Measurements from ENCODE around the gene FRMPD4. TPM values are rescaled to one million over a fixed set of nuclear protein-coding genes. Genes with fewer than 3 reads are reported as not detected.

FRMPD4 gene
- total RNA-seq, 4 donors from 2014 or later, result 0.16 TPM; not detected in 3

DNA sequence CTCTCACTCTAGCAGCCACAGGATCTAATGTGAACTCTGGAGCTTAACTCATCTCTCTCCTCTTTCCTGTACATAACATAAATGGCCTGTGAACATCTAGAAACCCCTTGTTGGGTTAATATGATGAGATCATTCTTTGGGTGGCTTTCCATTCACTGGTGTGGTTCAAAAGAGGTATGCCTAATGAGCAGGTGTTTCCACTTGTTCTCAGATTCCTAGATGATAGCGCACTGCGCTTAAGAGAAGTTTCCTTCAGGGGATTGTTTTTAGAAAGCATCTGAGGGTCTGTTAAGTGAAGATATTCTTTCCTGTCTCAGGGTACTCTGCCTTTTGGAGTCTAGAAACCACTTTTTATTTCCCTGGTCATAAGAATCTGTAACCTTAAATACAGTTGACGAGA, 32.5 kb downstream of the FRMPD4 start:
- intact Hi-C loops (cut with DNase I; ENCODE audit: low total_unique reads), result no loop called here
- 74 to 83% methylated on average over 3 of the region's 3 CpGs for WGBS, 2 donors

GRCh38 chrX:12174358-12174757, 36.1 kb downstream of the FRMPD4 start:
- H3K4me3 ChIP-seq (ENCODE audit: low read depth, poor library complexity, severe bottlenecking), result no peak overlapping the region
- DNase-seq (ENCODE audit: low spot score in 2 of 2), result no peak
- WGBS, 2 donors, result 49 to 75% methylated on average over 2 of the region's 2 CpGs
- intact Hi-C loops (cut with DNase I; ENCODE audit: low total_unique reads), result no loop called here
- TF ChIP-seq, protein P1, sequence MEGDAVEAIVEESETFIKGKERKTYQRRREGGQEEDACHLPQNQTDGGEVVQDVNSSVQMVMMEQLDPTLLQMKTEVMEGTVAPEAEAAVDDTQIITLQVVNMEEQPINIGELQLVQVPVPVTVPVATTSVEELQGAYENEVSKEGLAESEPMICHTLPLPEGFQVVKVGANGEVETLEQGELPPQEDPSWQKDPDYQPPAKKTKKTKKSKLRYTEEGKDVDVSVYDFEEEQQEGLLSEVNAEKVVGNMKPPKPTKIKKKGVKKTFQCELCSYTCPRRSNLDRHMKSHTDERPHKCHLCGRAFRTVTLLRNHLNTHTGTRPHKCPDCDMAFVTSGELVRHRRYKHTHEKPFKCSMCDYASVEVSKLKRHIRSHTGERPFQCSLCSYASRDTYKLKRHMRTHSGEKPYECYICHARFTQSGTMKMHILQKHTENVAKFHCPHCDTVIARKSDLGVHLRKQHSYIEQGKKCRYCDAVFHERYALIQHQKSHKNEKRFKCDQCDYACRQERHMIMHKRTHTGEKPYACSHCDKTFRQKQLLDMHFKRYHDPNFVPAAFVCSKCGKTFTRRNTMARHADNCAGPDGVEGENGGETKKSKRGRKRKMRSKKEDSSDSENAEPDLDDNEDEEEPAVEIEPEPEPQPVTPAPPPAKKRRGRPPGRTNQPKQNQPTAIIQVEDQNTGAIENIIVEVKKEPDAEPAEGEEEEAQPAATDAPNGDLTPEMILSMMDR (IDR thresholded peaks at IDR 0.05), result no peak
- no peak for TF ChIP-seq POLR2A (IDR thresholded peaks at IDR 0.05)

More for the DNA sequence above, 32.5 kb downstream of the FRMPD4 start:
- DNase-seq (ENCODE audit: low spot score in 2 of 2), result no peak
- H3K4me3 ChIP-seq (ENCODE audit: low read depth, poor library complexity, severe bottlenecking), result no peak overlapping the region
- no peak for TF ChIP-seq POLR2A (IDR thresholded peaks at IDR 0.05)
- TF ChIP-seq, protein P1 (IDR thresholded peaks at IDR 0.05), result no peak

DNA sequence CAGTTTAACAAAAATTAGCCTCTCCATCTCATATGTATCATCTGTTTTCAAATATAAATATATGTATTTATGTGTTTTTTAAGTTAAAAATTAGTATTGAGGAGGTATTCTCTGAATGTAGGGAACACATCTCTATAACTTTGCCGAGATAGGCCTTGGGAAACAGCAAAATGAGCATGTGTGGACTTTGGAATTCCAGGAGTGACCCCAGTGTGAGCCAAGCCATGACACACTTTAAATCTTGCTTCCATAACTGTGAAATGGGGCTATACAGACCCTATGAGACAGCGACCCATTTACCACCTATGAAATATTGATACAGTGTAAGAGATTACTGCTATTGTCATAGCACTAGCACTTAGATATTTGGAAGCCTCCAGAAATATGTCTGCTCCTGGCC, 58.8 kb downstream of the FRMPD4 start:
- intact Hi-C loops (cut with DNase I; ENCODE audit: low total_unique reads), result no loop called here
- no peak overlapping the region for H3K4me3 ChIP-seq (ENCODE audit: low read depth, poor library complexity, severe bottlenecking)
- WGBS, 2 donors, result 54 to 70% methylated on average over 2 of the region's 2 CpGs
- TF ChIP-seq POLR2A (IDR thresholded peaks at IDR 0.05), result no peak
- TF ChIP-seq, protein P1 (IDR thresholded peaks at IDR 0.05), result no peak
- no peak for DNase-seq (ENCODE audit: low spot score in 2 of 2)

- 60 to 69% methylated on average over 1 of the region's 1 CpG for WGBS, 2 donors
- no peak overlapping the region for H3K4me3 ChIP-seq (ENCODE audit: low read depth, poor library complexity, severe bottlenecking)
- TF ChIP-seq POLR2A (IDR thresholded peaks at IDR 0.05), result no peak
- TF ChIP-seq, protein P1 (IDR thresholded peaks at IDR 0.05), result no peak
- intact Hi-C loops (cut with DNase I; ENCODE audit: low total_unique reads), result no loop called here
- no peak for DNase-seq (ENCODE audit: low spot score in 2 of 2)
Measured at GRCh38 chrX:12206413-12206812, 68.1 kb downstream of the FRMPD4 start.

GRCh38 chrX:12210196-12210815, 72.0 kb downstream of the FRMPD4 start:
- no peak for DNase-seq (ENCODE audit: low spot score in 2 of 2)
- WGBS, 2 donors, result 53 to 60% methylated on average over 4 of the region's 4 CpGs
- no peak for TF ChIP-seq POLR2A (IDR thresholded peaks at IDR 0.05)
- TF ChIP-seq, protein P1 (IDR thresholded peaks at IDR 0.05), result no peak
- no peak overlapping the region for H3K4me3 ChIP-seq (ENCODE audit: low read depth, poor library complexity, severe bottlenecking)
- intact Hi-C loops (cut with DNase I; ENCODE audit: low total_unique reads), result no loop called here

- DNase-seq (ENCODE audit: low spot score in 2 of 2), result no peak
- TF ChIP-seq POLR2A (IDR thresholded peaks at IDR 0.05), result no peak
- H3K4me3 ChIP-seq (ENCODE audit: low read depth, poor library complexity, severe bottlenecking), result no peak overlapping the region
- intact Hi-C loops (cut with DNase I; ENCODE audit: low total_unique reads), result no loop called here
- 33 to 48% methylated on average over 3 of the region's 3 CpGs for WGBS, 2 donors
Measured at GRCh38 chrX:12210971-12211370, 72.7 kb downstream of the FRMPD4 start.

All from lower leg skin (tissue), 4 donors.